Measurements from ENCODE around the gene TOX2.

GRCh38 chr20:44001667-44002596, 87.3 kb downstream of the TOX2 start:
- TF ChIP-seq CTCF (IDR thresholded peaks at IDR 0.05) (no peak), ZFX (IDR thresholded peaks at IDR 0.05; ENCODE audit: borderline replicate concordance) (no peak)

Data from 22Rv1 (cell line).